HepG2 (cell line): Measurements from ENCODE around the gene ABHD17B.

Source experiments
- ATF1 ChIP-seq: IDR thresholded peaks from 2 replicates; pipeline ENCODE4 v1.6.1; 2016; ENCODE audit warnings: mild to moderate bottlenecking, control low read depth
- JUN ChIP-seq: sonication (generic); formaldehyde crosslinking; IDR thresholded peaks from 2 replicates; pipeline ENCODE4 v1.4.0; 2020; ENCODE audit warnings: mild to moderate bottlenecking, missing genetic modification reagents
- POGZ ChIP-seq: sonication (generic); formaldehyde crosslinking; IDR thresholded peaks from 2 replicates; pipeline ENCODE4 v1.4.0; 2020; ENCODE audit warnings: mild to moderate bottlenecking, missing genetic modification reagents
- SP4 ChIP-seq: sonication (generic); formaldehyde crosslinking; IDR thresholded peaks from 2 replicates; pipeline ENCODE4 v1.8.1; 2023; ENCODE audit warnings: mild to moderate bottlenecking, missing genetic modification reagents

- no peak for TF ChIP-seq JUN (CRISPR knock-in tag)
- no peak for TF ChIP-seq POGZ
- no peak for TF ChIP-seq ATF1 (CRISPR knock-in tag)
- TF ChIP-seq SP4 (CRISPR knock-in tag), result no peak
Measured at GRCh38 chr9:71908825-71909224, 2.2 kb downstream of the ABHD17B start.
